Dermis microvascular lymphatic vessel endothelial cell (primary cell): ENCODE data around the gene HNRNPA3. TPM values are rescaled to one million over a fixed set of nuclear protein-coding genes. Genes with fewer than 3 reads are reported as not detected.
"Not testable (repeated sequence)": the region's sequence is repeated elsewhere in the genome, so short reads cannot be mapped to it uniquely, and the experiment has no call there.

Source experiments
- DNase-seq, 2 donors: peaks; one replicate each; pipeline versions ENCODE4 v3.0.0 to v3.0.0-alpha.2; 2010; ENCODE audit warnings: low read depth in 2 of 2
- total RNA-seq: library from RNA; depleted of rRNA; stranded (reverse); fragments of >200 nt; gene quantifications from 2 replicates; pipeline ENCODE4 v1.2.1, GENCODE V29; 2014

HNRNPA3 gene
- total RNA-seq, 1 donor from 2014 or later = 40.8 TPM

- DNase-seq = no peak
Observed at GRCh38 chr2:177232098-177232704, 19.6 kb downstream of the HNRNPA3 start.

GRCh38 chr2:177234267-177234666, 21.7 kb downstream of the HNRNPA3 start:
- DNase-seq = no peak

GRCh38 chr2:177235855-177236437, 23.4 kb downstream of the HNRNPA3 start:
- DNase-seq = no peak

DNA sequence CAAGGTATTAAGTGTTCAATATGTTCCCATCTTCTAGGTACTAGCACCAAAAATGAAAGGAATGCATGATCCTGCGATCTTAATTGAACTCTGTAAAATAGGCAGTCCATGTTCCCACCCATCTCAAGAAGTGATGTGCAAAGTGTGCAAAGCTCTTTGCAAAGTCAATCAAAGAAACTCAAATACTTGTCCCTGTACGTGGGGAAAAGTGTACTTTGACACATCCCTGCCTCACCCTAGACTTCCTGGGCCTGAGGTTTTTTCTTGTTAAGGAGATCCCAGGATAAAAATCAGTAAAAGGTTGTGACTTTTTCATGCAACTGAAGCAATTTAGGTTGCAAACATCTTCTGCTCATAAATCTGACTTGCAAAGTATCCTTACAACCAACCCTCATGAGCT, 25.3 kb downstream of the HNRNPA3 start:
- DNase-seq = no peak

GRCh38 chr2:177239053-177239452, 26.5 kb downstream of the HNRNPA3 start:
- DNase-seq = no peak

GRCh38 chr2:177239932-177240630, 27.5 kb downstream of the HNRNPA3 start:
- DNase-seq = peak in 1 of 2 donors; percentile 85

DNA sequence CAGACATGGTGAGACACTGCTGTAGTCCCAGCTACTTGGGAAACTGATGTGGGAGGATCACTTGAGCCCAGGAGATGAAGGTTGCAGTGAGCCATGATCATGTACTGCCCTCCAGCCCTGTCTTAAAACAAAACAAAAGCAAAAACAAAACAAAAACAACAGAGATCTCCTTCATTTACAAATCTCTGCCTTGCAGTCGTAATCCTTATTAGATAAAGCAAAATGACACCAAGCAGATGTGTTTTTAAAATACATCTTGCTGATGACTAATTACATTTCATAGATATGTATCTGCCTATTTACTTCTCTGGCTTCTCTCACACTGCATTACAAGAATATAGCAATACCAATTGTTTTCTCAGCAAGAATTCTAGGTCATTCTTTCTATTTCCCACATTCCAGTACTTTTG, 29.1 kb downstream of the HNRNPA3 start:
- DNase-seq = no peak

GRCh38 chr2:177242121-177242987, 29.8 kb downstream of the HNRNPA3 start:
- DNase-seq = peak; percentile 36 to 91

DNA sequence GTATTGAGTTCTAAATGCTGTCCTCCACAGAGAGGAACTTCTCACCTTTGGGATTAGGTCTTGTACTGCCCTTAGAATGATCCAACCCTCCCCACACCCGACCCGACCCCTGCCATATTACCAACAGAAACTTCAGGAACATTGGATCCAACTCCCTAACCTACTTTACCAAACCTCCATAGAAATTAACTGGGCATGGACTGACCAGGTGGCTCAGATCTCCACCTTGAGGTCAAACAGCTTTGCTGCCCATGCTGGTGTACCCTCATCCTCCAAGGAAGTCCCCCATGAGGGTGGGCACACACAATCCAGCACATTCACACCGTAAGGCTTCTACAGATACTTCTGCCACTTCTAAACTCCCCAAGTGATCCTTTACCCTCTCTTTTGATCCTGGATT, 30.5 kb downstream of the HNRNPA3 start:
- no peak for DNase-seq

- DNase-seq = no peak
Observed at GRCh38 chr2:177243476-177243875, 30.9 kb downstream of the HNRNPA3 start.

- DNase-seq = no peak
Observed at GRCh38 chr2:177244244-177244771, 31.7 kb downstream of the HNRNPA3 start.

GRCh38 chr2:177245010-177245422, 32.4 kb downstream of the HNRNPA3 start:
- peak in 1 of 2 donors; percentile 74 for DNase-seq

DNA sequence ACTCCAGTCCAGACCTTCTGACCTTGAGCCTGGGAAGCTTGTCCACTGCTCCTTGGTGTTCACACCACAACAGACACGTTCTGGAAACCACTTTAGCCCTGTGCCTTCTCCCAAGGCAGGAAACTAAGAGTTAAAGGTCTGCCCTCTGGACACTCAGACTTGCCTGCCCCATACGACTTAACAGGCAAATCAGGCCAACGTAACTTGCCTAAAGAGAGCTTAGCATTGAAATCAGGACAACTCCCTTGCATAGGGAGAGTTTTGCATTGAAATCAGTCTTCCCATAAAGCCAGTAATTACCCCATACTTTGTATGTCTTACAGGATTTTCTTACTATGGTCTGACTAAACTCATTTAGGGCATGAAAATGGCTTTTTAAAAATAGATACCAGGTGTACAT, 33.4 kb downstream of the HNRNPA3 start:
- DNase-seq = no peak

DNA sequence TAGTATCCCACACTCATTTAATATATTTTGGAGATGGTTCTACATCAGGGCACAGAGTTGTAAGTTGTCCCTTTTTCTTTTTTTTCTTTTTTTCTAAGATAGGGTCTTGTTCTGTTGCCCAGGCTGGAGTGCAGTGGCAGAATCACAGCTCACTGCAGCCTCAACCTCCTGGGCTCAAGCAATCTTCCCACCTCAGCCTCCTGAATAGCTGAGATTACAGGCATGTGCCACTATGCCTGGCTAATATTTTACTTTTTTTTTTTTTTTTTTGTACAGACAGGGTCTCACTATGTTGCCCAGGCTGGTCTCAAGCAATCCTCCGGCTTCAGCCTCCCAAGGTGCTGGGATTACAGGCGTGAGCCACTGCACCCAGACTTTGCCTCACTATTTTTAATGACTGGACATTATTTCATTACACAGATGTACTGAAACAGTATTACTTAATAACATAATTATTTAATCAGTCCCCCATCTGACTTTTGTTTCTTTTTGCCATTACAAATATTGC, 34.0 kb downstream of the HNRNPA3 start:
- DNase-seq = not testable (repeated sequence)

DNA sequence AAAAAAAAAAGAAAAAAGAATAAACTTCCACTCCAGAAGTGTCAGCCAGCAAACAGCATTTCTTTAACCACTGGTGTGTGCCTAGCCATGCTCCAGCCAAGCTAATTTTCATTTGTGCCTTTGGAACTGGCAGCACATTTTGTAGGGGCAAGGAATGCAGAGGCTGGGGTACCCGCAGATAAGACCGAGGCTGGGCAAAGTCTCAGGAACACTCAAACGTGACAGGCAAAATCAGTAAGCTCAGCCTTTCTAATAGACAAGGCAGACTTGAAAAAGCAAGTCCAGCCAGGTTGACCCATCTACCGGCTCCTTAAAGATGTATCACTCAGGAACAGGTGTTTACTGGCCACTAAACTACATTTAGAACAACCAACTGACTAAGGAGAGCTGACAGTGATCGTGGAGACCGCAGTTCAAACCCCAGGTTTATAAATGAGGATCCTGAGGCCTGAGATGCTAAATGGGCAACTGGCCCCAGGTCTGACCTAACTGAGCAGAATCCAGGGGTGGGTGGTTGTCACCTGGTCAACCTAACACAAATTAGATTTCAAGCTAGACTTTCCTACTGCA, 35.2 kb downstream of the HNRNPA3 start:
- no peak for DNase-seq

GRCh38 chr2:177249038-177249437, 36.4 kb downstream of the HNRNPA3 start:
- DNase-seq = no peak

DNA sequence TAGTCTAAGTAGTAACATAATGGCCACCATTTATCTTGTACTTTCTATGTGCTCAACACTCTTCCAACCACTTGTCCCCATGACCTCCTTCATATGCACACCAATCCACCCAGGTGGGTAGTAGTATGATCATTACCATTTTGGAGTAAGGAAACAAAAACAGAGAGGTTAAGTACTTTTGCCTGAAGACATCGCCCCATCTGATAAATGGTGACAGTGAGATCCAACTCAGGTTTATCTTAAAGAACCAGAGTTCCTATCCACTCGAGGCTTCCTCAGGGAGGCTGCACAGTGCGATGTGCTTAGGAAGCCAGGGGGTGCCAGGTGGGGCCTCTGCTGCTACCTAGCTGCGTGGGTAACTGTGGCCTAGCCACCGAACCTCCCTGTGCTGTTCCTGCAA, 37.9 kb downstream of the HNRNPA3 start:
- no peak for DNase-seq

DNA sequence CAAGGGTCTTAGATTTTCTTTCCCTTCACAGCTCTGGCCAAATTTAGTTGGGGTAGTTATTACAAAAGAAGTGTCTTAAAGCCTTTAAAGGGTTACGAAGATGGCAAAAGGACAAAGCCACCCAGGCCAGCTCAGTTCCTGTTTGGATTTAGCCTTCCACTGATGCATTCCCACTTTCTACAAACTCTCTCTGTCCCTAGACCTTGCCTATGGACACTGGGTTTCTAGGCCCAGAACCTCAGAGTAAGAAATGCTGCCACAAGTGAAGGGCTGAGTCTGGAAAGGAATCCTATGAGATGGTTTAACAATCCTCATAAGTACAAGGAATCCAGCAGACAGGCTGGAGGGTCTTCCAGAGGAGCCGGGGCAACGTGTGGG, 38.6 kb downstream of the HNRNPA3 start:
- DNase-seq = no peak

- DNase-seq = no peak
Observed at GRCh38 chr2:177252808-177253531, 40.4 kb downstream of the HNRNPA3 start.

DNA sequence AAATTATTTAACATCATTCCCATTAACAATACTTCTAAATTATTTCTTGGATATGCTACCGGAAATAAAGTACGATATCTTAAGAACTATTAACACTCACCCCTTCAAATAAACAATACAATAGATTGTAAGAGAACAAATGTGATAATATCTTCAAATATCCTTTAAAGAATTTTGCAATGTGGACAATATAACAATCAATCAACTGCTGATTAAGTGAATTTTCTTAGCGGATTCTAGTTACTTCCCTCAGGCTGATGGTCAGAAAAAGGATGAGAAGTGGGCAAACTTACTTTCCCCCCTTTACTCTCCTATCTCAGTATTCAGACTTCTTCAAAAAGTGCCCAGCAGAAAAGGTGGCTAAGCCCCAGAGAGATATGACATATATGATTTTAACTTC, 41.1 kb downstream of the HNRNPA3 start:
- no peak for DNase-seq
